LNCAP (cell line): ENCODE measurements around the gene GOLGA6L10.
"Not testable (repeated sequence)": the region's sequence is repeated elsewhere in the genome, so short reads cannot be mapped to it uniquely, and the experiment has no call there.

Experiments used
- TF ChIP-seq, protein P1 (sequence below): fragments of 450-650 bp; IDR thresholded peaks from 2 replicates; pipeline ENCODE4 v1.5.1; 2017; ENCODE audit warnings: mild to moderate bottlenecking

GOLGA6L10 gene, protein sequence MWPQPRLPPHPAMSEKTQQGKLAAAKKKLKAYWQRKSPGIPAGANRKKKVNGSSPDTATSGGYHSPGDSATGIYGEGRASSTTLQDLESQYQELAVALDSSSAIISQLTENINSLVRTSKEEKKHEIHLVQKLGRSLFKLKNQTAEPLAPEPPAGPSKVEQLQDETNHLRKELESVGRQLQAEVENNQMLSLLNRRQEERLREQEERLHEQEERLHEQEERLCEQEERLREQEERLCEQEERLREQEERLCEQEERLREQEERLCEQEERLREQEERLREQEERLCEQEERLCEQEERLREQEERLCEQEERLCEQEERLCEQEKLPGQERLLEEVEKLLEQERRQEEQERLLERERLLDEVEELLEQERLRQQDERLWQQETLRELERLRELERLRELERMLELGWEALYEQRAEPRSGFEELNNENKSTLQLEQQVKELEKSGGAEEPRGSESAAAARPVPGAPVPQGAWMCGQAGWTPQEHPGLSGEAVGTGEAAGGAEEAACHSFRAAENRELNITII

DNA sequence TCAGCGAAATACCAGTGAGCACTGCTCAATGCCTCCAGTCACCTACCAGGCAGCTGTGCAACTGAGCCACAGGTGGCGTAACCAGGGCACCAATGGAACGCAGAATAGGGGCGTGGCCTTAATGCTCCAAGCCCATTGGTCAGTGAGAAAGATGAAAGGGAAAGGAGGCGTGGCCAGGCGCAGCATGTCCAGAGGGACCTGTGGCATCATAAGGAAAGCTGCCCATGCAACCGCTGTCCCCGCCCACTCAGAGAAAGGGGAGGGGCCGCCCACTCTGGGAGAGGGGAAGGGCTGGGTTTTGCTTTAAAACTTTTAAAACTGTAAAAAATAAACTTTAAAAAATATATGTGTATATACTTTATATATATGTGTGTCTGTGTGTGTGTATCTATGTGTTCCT is at the start of gene GOLGA6L10:
TSS of gene GOLGA6L10 (minus strand) at position 101 of the 400 bp plus-strand sequence. CDS start at position 1, 100 bp downstream.
- TF ChIP-seq, protein P1, sequence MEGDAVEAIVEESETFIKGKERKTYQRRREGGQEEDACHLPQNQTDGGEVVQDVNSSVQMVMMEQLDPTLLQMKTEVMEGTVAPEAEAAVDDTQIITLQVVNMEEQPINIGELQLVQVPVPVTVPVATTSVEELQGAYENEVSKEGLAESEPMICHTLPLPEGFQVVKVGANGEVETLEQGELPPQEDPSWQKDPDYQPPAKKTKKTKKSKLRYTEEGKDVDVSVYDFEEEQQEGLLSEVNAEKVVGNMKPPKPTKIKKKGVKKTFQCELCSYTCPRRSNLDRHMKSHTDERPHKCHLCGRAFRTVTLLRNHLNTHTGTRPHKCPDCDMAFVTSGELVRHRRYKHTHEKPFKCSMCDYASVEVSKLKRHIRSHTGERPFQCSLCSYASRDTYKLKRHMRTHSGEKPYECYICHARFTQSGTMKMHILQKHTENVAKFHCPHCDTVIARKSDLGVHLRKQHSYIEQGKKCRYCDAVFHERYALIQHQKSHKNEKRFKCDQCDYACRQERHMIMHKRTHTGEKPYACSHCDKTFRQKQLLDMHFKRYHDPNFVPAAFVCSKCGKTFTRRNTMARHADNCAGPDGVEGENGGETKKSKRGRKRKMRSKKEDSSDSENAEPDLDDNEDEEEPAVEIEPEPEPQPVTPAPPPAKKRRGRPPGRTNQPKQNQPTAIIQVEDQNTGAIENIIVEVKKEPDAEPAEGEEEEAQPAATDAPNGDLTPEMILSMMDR, result not testable (repeated sequence)

DNA sequence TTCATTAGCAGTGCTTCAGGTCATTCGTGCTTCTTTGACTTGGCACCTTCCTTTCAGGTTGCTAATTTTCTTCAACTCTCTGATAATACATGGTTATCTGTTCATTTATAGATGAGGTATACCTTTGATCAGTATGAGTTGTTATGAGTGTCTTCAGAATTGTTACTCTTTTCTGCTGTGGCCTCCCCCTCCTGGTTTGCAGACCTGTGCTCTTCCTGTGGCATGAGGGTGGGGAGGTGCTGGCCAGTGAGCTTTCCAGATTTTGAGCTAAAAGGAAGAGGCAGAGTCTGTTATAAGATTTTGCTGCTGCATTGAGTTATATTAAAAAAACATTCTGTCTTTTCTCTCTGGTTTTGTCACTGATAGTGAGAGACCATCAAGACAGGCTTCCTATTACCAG is 49.5 kb upstream of the GOLGA6L10 start:
- TF ChIP-seq, protein P1, result no peak

DNA sequence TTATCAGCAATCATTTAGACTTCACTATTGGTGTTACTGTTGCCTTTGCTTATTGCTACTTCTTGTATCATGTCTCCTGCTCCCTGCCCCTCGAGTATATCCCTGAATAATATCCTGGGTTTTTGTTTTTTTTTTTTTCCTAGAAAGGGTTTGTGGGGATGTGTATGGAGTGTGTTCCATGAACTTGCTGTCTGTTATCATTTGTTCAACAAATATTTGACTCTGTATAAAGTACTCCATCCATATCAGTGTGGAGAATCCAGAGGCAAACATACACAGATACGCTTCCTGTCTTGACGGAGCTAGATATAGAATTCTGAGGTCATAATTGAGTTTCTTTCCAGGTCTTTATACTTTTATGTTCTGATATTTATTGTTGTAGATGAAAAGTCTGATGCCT is 48.5 kb upstream of the GOLGA6L10 start:
- TF ChIP-seq, protein P1, result no peak

DNA sequence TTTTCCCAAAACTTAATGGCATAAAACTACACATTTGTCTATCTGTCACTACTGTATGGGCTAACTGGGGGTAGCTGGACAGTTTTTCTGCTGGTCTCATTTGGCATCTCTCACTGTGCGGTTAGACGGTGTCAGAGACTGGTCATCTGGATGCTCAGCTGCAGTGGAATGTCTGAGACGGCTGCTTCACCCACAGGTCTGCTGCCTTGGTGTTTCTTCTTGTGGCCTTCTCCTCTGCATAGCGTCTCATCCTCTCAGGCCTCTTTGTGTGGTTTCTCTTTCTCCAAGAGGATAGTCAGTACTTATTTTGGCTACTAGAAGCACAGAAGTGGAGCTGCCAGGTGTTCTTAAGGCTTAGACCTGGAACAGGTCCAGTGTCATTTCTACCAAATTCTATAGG is 44.4 kb upstream of the GOLGA6L10 start:
- TF ChIP-seq, protein P1, result no peak

DNA sequence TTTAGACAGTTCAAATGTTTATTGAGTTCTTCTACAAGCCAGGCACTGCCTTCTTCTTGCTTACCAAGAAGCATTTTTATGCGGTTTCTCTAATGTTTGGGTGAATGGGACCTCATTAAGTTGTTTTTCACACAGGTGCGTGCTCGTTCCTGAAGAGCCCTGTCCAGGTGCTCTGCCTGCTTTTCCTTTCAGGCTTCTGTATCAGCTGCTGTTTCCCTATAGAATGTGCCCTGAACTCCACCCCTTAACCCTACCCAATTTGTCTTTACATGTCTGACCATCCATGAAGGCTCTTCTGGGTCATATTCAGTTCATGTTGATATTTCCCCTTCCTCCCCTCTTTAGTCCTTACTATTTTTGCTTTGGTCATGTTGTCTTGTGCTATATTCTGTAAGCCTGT is 22.4 kb upstream of the GOLGA6L10 start:
- TF ChIP-seq, protein P1, result no peak

DNA sequence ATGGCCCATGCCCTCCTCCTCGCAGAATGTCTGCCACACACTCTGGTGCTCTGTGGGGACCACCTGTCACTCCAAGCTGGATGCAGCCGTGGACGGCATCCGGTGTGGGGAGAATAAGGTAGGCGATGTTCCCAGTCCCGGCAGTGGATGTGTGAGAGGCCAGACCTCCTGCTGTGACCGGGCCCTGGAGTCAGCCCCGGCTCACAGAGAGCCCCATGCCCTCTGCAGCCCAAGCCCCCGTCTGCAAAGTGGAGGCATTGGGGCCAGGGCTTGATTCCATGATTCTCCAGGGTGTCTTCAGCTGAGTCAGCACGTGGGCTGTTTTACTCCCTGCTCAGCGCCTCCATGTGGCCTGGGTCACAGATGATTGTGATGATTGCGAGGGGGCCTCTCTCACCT is 32.2 kb downstream of the GOLGA6L10 start:
- TF ChIP-seq, protein P1, result no peak

DNA sequence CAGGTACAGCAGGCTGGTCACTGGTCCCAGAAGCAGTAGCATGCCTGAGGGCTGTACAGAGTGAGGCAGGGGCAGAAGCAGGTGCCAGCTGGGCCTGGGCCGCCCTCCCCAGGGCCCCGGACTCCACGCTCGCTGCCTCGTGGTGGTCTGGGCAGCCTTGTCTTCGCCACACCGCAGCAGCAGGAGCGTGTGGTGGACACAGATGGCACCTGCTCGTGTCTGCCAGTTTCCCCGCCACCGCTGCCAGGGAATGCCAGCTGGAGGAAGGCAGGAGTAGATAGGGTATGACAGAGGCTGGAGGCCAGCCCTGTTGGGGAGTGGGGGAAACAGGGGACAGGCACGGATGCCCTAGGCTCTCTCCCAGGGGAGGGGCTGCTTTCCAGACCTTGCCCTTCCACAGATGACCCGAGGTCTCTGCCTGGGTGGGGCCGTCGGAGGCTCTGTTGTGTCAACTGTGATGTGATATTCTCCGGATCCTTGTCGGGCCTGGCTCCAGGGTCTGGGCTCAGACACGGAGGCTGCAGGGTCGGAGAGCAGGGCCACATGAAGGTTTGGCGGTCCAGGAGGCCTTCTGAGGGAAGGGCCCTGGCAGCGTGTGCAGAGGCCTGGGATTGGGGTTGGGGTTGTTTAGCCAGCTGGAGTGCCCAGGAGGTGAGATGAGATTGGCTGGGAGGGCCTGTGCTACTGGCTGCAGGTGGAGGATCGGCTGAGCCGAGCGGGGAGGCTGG is 33.6 kb downstream of the GOLGA6L10 start:
- TF ChIP-seq, protein P1, result no peak
